PFSK-1 (cell line): Measurements from ENCODE around the gene RYR3.

ENCODE experiments used
- POLR2AphosphoS5 ChIP-seq: IDR thresholded peaks from 2 replicates; pipeline ENCODE4 v1.6.1; 2012; ENCODE audit warnings: low read depth, mild to moderate bottlenecking, control low read depth, low read length, moderate library complexity
- REST ChIP-seq, 2 experiments: IDR thresholded peaks; 2 replicates each; pipeline versions ENCODE4 v1.6.1 to v1.8.0; 2011 to 2012; ENCODE audit warnings: low read depth in 2 of 2, low read length in 2 of 2, control low read depth in 1 of 2, inconsistent platforms in 1 of 2, mild to moderate bottlenecking in 1 of 2, moderate library complexity in 1 of 2; ENCODE audit not compliant: insufficient read depth in 1 of 2
- TAF1 ChIP-seq: IDR thresholded peaks from 2 replicates; pipeline ENCODE4 v1.6.1; 2012; ENCODE audit warnings: low read length, control low read depth, borderline replicate concordance; ENCODE audit not compliant: insufficient read depth

- TF ChIP-seq TAF1 = no peak
- no peak for TF ChIP-seq REST (IDR thresholded peaks at IDR 0.05; ENCODE audit: insufficient read depth in 1 of 2, low read depth in 2 of 2, low read length in 2 of 2)
- TF ChIP-seq POLR2AphosphoS5 = no peak
These were observed 165.3 kb downstream of the RYR3 start for GRCh38 chr15:33476076-33476475.
